GM10248 (cell line): ENCODE results near the gene CHEK1.

Experiments
- CTCF ChIA-PET: fragments of 300-600 bp; sonication (Branson Sonifier 250); formaldehyde crosslinking; extraction: SDS; loops from one replicate; lab custom pipeline; 2021; ENCODE audit warnings: antibody characterized with exemption; lab: Yijun Ruan, JAX
- POLR2A ChIA-PET: fragments of 350-650 bp; sonication (Branson Sonifier 250); formaldehyde crosslinking; extraction: SDS; loops from one replicate; lab custom pipeline; 2020; ENCODE audit warnings: antibody characterized with exemption; lab: Yijun Ruan, JAX
- DNase-seq: peaks from one replicate; pipeline ENCODE4 v3.0.0; 2012; ENCODE audit errors: extremely low spot score
- TF ChIP-seq, protein P1 (sequence below): IDR thresholded peaks from 2 replicates; pipeline ENCODE4 v1.5.1; 2012; ENCODE audit warnings: mild to moderate bottlenecking, low read depth; ENCODE audit errors: extremely low read depth, missing control alignments, control extremely low read depth

Gene CHEK1

GRCh38 chr11:125638315-125638714 lies 13.4 kb downstream of the CHEK1 start:
- POLR2A ChIA-PET = no interaction called here
- TF ChIP-seq, protein P1, sequence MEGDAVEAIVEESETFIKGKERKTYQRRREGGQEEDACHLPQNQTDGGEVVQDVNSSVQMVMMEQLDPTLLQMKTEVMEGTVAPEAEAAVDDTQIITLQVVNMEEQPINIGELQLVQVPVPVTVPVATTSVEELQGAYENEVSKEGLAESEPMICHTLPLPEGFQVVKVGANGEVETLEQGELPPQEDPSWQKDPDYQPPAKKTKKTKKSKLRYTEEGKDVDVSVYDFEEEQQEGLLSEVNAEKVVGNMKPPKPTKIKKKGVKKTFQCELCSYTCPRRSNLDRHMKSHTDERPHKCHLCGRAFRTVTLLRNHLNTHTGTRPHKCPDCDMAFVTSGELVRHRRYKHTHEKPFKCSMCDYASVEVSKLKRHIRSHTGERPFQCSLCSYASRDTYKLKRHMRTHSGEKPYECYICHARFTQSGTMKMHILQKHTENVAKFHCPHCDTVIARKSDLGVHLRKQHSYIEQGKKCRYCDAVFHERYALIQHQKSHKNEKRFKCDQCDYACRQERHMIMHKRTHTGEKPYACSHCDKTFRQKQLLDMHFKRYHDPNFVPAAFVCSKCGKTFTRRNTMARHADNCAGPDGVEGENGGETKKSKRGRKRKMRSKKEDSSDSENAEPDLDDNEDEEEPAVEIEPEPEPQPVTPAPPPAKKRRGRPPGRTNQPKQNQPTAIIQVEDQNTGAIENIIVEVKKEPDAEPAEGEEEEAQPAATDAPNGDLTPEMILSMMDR = no peak
- CTCF ChIA-PET = interaction anchor here (1.4 kb wide), 1 partner anchor 11 kb away, joined by 4 read pairs; no protein-coding TSS in a partner anchor
- DNase-seq = no peak

DNA sequence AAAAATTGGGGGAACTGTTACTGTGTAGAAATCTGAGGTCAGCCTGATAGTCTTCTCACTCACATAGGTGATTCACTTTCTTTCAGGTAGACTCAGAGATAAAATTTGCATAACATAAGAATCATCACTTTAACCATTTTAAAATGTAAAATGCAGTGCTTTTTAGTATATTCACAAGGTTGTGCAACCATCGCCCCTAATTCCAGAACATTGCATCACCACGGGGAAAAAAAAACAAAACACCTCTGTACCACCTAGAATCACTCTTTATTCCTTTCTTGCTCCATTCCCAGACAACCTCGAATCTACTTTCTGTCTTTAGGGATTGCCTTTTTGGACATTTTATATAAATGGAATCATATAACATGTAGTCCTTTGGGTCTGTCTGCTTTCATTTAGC lies 20.9 kb downstream of the CHEK1 start:
- CTCF ChIA-PET = no interaction called here
- POLR2A ChIA-PET = no interaction called here
- no peak for DNase-seq
- TF ChIP-seq, protein P1 = no peak

- TF ChIP-seq, protein P1 = no peak
- ChIA-PET CTCF (no interaction called here), POLR2A (no interaction called here)
- DNase-seq = no peak
Measured at GRCh38 chr11:125649465-125650166, 24.7 kb downstream of the CHEK1 start.

GRCh38 chr11:125662689-125663088 lies 37.7 kb downstream of the CHEK1 start:
- POLR2A ChIA-PET = no interaction called here
- TF ChIP-seq, protein P1 = no peak
- DNase-seq = no peak
- CTCF ChIA-PET = no interaction called here

- POLR2A ChIA-PET = no interaction called here
- DNase-seq = no peak
- TF ChIP-seq, protein P1 = no peak
- CTCF ChIA-PET = no interaction called here
Measured at GRCh38 chr11:125663910-125664309, 38.9 kb downstream of the CHEK1 start.

DNA sequence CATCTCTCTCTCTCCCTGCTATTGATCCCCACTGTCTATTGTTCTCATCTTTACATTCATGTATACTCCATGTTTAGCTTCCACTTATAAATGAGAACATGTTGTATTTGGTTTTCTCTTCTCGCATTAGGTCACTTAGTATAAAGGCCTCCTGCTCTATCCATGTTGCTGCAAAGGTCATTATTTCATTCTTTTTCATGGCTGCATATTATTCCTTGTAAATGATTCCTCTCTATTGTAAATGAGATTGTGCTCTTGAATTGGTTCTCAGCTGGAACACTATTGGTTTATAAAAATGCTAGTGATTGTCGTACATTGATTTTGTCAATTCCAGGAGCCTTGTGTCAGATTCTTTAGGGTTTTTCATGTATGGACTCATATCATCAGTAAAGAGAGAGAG lies 42.2 kb downstream of the CHEK1 start:
- CTCF ChIA-PET = no interaction called here
- TF ChIP-seq, protein P1 = no peak
- POLR2A ChIA-PET = no interaction called here
- DNase-seq = no peak
